Suppressor macrophage treated with lipopolysaccharide for 1 hour (primary cell): ENCODE data around the gene TIMM17A.

Experiments used
- DNase-seq, 3 donors: peaks; one replicate each; pipeline ENCODE4 v3.0.0-alpha.2; 2020 to 2022

TIMM17A gene

GRCh38 chr1:201985355-201985754, 30.1 kb downstream of the TIMM17A start:
- no peak for DNase-seq

GRCh38 chr1:201988601-201989000, 33.3 kb downstream of the TIMM17A start:
- no peak for DNase-seq

- DNase-seq: no peak
These were observed 34.2 kb downstream of the TIMM17A start for GRCh38 chr1:201989354-201990128.

DNA sequence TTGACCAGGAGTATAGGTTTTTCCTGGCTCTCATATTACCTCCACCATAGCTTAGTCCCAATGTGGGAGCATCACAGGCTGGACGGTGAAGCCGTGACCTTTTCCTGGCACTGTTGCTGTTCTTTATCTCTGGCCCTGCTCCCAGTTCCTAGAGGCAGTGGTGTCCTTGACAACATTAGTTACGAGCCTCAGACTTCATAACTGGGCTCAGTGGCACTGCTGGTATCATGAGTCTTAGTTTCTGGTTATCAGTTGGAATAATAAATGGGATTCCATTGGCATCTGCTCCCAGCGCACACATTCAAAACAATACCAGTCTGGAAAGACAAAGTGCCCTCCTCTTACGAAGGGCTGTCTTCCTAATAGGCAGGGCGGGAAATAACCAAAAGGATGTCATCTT, 35.1 kb downstream of the TIMM17A start:
- no peak for DNase-seq

- peak; percentile 51 to 70 (median 54) for DNase-seq
These were observed 44.4 kb downstream of the TIMM17A start for GRCh38 chr1:201999625-202000238.

DNA sequence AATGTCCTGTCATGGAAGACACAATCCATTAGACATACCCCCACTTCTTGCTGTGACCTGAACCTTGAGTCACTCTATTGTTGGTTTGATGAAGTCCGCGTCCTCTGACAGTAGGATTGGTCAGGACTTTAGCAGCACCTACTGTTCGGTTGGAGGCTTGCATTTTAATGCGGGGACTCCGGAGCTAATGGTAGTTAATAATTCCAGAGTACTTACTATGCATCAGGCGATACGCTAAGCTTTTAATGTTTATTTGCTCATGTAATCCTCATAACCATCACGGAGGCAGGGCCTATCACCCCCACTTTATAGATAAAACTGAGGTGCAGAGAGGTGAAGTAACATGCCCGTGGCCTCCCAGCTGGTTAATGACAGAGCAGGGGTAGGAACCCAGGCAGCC, 47.2 kb downstream of the TIMM17A start:
- no peak for DNase-seq

DNA sequence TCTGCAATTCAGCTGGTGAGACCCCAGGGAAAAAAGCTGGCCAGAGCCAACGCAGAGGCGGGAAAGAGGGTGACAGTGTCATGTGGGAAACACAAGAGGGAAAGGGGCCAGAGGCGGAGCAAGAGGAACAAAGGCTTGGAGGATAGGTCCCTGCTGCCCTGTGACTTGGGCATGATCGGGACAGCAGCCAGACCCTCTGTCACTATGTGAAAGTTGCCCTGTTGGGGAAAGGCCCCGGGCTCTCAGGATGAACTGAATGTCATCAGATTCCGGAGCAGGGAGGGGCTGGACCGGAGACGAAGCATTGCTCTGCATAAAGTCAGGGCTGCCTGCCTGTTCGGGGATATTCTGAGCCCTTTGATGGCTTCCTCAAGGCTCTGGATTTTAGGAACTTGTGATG, 49.4 kb downstream of the TIMM17A start:
- no peak for DNase-seq

GRCh38 chr1:202005958-202006357, 50.7 kb downstream of the TIMM17A start:
- DNase-seq: no peak

GRCh38 chr1:202007304-202007703, 52.0 kb downstream of the TIMM17A start:
- no peak for DNase-seq

DNA sequence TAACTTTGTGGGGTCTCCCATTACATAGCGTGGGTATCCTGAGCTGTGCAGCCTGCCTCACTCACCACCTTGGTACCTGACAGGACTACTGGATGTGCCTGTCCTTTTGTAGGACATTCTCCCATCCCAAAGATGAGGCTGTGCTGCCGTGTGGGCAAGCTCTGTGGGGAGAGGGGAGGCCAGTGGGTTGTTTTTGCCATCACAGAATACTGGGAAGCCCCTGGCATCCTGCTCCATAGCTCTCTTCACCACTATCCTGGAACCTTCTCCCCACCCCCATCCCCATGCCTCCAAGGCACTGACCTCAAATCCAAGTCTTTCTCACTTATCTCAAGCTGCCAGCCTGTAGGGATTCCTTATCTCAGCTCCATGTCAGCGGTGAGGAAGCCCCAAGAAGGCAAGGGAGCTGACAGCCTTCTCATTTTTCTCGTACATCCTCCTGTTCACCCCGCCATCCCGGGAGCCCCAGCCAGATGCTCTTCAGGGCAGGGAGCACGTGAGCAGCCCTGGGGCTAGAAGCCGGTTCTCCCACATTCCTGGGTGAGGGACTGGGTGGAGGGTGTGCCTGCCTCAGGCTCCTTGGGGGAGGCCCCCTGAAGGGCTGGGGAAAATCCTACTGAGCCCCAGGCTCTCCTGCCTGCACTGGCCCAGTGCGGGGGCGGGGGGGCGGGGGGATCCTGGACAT, 52.6 kb downstream of the TIMM17A start:
- no peak for DNase-seq

GRCh38 chr1:202009326-202010179, 54.2 kb downstream of the TIMM17A start:
- peak; percentile 75 to 83 (median 81) for DNase-seq

DNA sequence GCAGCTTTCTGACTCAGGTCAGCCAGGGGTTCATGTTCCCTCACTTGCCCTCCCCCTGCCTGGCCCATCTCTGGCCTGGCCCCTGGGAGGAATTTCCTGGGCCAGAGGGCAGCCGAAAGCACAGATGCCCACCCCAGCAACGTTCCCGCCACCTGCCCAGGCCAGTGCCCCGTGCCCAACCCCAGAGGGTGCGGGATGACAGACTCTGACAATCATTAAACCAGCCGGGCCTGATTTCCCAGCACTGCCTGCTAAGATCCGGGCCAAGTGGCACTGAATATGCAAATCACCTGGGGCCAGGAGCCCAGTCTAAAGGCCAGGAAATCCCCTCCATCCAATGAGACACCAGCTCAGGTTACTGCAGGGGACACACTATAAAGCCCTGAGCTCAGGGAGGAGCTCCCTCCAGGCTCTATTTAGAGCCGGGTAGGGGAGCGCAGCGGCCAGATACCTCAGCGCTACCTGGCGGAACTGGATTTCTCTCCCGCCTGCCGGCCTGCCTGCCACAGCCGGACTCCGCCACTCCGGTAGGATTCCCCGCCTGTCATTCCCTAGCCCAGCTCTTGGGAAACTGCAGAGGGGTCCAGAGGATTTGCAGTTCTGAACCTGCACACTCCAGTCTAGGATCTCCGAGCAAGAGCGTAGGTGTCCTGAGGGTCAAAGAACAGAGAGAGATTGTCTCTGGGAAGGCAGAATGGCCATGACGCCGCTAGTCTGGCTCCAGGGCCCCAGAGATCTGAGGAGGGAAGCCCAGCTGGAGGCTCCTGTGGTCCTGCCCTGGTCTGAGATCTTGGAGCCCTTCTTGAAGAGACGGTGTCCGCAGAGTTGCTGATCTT, 55.1 kb downstream of the TIMM17A start, which contains the start of gene ELF3:
Gene ELF3 (plus strand): TSS at position 408 of the 836 bp plus-strand sequence. CDS start 550 bp downstream, outside the sequence.
- DNase-seq: no peak

- DNase-seq: no peak
These were observed 56.7 kb downstream of the TIMM17A start for GRCh38 chr1:202011994-202012393.

DNA sequence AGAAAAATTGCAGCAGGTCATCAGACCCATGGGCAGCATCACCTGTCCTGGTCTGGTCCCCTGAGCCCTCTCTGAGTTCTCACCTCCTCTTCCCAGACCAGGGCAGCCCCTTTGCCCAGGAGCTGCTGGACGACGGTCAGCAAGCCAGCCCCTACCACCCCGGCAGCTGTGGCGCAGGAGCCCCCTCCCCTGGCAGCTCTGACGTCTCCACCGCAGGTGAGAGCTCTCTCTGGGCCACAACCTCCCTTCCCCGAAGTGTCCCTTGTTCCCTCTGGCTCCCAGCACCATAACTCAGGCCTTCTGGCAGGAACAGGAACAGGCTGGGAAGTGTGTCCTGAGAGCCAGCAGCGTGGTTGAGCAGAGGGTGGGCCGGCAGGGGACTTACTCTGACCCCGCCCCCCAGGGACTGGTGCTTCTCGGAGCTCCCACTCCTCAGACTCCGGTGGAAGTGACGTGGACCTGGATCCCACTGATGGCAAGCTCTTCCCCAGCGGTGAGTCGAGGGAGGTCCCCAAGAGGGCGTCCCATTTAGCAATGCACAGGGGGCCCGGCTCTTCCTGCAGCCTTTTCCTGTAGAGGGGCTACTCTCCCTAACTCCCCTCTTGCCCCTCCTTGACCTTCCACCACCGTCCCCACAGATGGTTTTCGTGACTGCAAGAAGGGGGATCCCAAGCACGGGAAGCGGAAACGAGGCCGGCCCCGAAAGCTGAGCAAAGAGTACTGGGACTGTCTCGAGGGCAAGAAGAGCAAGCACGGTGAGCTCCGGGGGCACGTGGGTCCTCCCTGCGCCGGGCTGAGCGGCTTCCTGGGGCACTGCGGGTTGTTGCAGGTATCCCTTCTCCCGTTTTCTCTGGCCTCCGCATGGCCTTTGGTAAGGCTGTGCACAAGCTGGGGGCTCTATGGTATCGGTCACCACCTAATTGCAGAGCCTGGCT, 57.5 kb downstream of the TIMM17A start:
- DNase-seq: no peak

- no peak for DNase-seq
These were observed 58.3 kb downstream of the TIMM17A start for GRCh38 chr1:202013603-202014002.

DNA sequence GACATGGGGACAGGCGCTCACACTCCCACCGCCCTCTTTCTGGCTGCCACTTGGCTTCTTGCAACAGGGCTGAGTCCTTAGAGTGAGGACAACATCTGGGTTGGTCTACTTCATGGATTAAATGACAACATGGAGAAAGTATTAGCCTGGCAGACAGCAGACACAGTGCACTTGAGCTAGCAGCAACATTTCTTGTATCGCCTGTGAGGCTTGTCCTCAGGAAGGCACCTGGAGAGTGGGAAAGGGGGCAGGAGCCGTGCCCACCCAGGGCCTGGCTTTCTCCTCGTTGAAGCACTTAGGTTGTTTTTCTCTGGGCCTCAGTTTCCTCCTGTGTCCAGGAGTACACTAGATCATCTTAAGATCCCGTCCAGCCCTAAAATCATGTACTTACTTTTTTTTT, 58.8 kb downstream of the TIMM17A start:
- DNase-seq: no peak

DNA sequence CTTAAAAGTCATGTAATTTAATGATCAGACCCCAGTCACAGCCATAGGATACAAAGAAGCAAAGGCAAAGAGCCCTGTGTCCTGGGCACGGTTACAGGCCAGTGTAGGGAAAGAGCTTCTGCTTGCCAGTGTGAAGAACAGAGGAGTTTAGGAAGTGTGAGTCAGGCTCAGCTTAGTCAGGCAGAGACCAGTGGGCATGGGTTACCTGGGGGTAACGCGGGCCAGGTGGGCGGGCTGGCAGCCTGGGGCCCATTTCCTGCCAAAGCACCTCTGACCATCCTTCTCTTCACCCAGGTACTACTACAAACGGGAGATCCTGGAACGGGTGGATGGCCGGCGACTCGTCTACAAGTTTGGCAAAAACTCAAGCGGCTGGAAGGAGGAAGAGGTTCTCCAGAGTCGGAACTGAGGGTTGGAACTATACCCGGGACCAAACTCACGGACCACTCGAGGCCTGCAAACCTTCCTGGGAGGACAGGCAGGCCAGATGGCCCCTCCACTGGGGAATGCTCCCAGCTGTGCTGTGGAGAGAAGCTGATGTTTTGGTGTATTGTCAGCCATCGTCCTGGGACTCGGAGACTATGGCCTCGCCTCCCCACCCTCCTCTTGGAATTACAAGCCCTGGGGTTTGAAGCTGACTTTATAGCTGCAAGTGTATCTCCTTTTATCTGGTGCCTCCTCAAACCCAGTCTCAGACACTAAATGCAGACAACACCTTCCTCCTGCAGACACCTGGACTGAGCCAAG, 59.8 kb downstream of the TIMM17A start:
- no peak for DNase-seq

GRCh38 chr1:202015662-202015937, 60.3 kb downstream of the TIMM17A start:
- DNase-seq: no peak

DNA sequence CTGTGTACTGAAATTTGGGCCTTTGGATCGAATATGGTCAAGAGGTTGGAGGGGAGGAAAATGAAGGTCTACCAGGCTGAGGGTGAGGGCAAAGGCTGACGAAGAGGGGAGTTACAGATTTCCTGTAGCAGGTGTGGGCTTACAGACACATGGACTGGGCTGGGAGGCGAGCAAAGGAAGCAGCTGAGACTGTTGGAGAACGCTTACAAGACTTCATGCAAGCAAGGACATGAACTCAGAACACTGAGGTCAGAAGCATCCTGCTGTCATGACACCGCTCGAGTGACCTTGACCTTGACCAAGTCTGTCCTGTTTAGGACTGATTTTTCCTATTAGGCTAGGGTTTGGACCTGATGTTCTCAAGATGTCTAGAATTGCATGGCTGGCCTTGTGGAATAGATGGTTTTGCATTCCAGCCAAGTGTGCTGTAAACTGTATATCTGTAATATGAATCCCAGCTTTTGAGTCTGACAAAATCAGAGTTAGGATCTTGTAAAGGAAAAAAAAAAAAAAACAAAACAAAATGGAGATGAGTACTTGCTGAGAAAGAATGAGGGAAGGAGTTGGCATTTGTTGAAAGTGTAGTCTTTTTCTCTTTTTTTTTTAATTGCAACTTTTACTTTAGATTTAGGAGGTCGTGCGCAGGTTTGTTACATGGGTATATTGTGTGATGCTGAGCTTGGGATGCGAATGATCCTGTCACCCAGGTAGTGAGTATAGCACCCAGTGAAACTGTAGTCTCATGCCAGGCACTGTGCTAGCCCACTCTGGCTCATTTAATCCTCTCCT, 60.9 kb downstream of the TIMM17A start:
- no peak for DNase-seq
